ENCODE measurements around the gene OFD1. TPM values are rescaled to one million over a fixed set of nuclear protein-coding genes. Genes with fewer than 3 reads are reported as not detected.

The OFD1 gene
- total and polyA plus RNA-seq, 4 experiments from 2014 or later: 22.0 to 135 (median 86.9) TPM

GRCh38 chrX:13816643-13817627 lies 82.4 kb downstream of the OFD1 start, which contains the start of gene GPM6B:
TSS of gene GPM6B (minus strand) at chrX:13817093. CDS start at chrX:13816904, 189 bp downstream.
- Histone ChIP-seq H3K9me3 (ENCODE audit: control insufficient read depth in 1 of 2, low read length in 2 of 2) (no peaks in the 10 kb centered on the region), H3K27ac (ENCODE audit: low read depth, low read length) (no peak within 1 kb of the TSS), H3K27me3 (ENCODE audit: insufficient read depth, low read length) (no peaks in the 10 kb centered on the region), H3K36me3 (ENCODE audit: insufficient read depth, low read length) (no peaks in the 10 kb centered on the region), H3K4me3 (ENCODE audit: low read length in 2 of 2) (no peak within 1 kb of the TSS), H3K4me1 (ENCODE audit: insufficient read depth, low read length) (no peaks in the 10 kb centered on the region)
- Mint-ChIP-seq H3K4me1 (no peaks in the 10 kb centered on the region), H3K36me3 (no peaks in the 10 kb centered on the region), H3K27ac (no peak within 1 kb of the TSS), H3K27me3 (peaks cover 9 to 19% of the 10 kb centered on the region in 2 donors), H3K9me3 (no peaks in the 10 kb centered on the region), H3K4me3 (no peak within 1 kb of the TSS)
- ChIA-PET CTCF (ENCODE audit: partially characterized antibody) (no interaction called here), POLR2A (ENCODE audit: partially characterized antibody) (no interaction called here)
- DNase-seq: no peak
- intact Hi-C loops (cut with micrococcal nuclease): no loop called here

Other genes starting within 250 kb of the OFD1 start
- gene EGFL6, start 165.1 kb upstream of the OFD1 start, total RNA-seq: not detected
- gene EGFL6, start 165.1 kb upstream of the OFD1 start, polyA plus RNA-seq: not detected
- 10 to 100 TPM; 14.6 to 16.3 TPM for gene TCEANC, start 81.6 kb upstream of the OFD1 start, total RNA-seq
- gene TCEANC, start 81.6 kb upstream of the OFD1 start, polyA plus RNA-seq: 10 to 100 TPM in 1 of 2 donors, 1 to 10 TPM in 1; 9.6 to 10.3 TPM
- 10 to 100 TPM; 19.9 to 22.7 TPM for gene RAB9A, start 45.6 kb upstream of the OFD1 start, total RNA-seq
- gene RAB9A, start 45.6 kb upstream of the OFD1 start, polyA plus RNA-seq: 10 to 100 TPM; 31.7 to 33.4 TPM
- 10 to 100 TPM; 36.6 to 39.6 TPM for gene TRAPPC2, start 128 bp upstream of the OFD1 start, total RNA-seq
- gene TRAPPC2, start 128 bp upstream of the OFD1 start, polyA plus RNA-seq: 10 to 100 TPM; 33.1 to 45.9 TPM
- not detected for gene GPM6B, start 82.3 kb downstream of the OFD1 start, total RNA-seq
- gene GPM6B, start 82.3 kb downstream of the OFD1 start, polyA plus RNA-seq: 1 to 10 TPM in 1 of 2 donors, under 1 TPM in 1; 0.39 to 1.4 TPM